Mesenteric fat pad (tissue), 1 donor: ENCODE data around the gene MTCL1. TPM values are rescaled to one million over a fixed set of nuclear protein-coding genes. Genes with fewer than 3 reads are reported as not detected.

Experiments
- DNase-seq: peaks from one replicate; pipeline ENCODE4 v3.0.0-alpha.2; 2020; ENCODE audit warnings: low spot score
- total RNA-seq: library from RNA; stranded (reverse); fragmentation: NEBNext Ultra II Directional; extraction: Animal tissue kit (Norgen Biotek cat#: 25700); gene quantifications from one replicate; pipeline ENCODE4 v1.2.1, GENCODE V29; 2021
- donor health status: DM: yes; HTN: yes; CAD: no.

The MTCL1 gene
- total RNA-seq, 1 donor from 2014 or later: 2.3 TPM

- no peak for DNase-seq
Measured at GRCh38 chr18:8766559-8767293, 61.4 kb downstream of the MTCL1 start.

GRCh38 chr18:8767340-8767739, 62.0 kb downstream of the MTCL1 start:
- DNase-seq: no peak

- no peak for DNase-seq
Measured at GRCh38 chr18:8769509-8770095, 64.2 kb downstream of the MTCL1 start.

- DNase-seq: no peak
Measured at GRCh38 chr18:8770657-8771056, 65.3 kb downstream of the MTCL1 start.

- DNase-seq: peak; percentile 81
Measured at GRCh38 chr18:8771930-8772329, 66.6 kb downstream of the MTCL1 start.

- no peak for DNase-seq
Measured at GRCh38 chr18:8773980-8774379, 68.6 kb downstream of the MTCL1 start.

- peak; percentile 76 for DNase-seq
Measured at GRCh38 chr18:8776013-8776943, 70.9 kb downstream of the MTCL1 start.

GRCh38 chr18:8777846-8778245, 72.5 kb downstream of the MTCL1 start:
- DNase-seq: no peak

- DNase-seq: no peak
Measured at GRCh38 chr18:8778386-8778785, 73.0 kb downstream of the MTCL1 start.

- no peak for DNase-seq
Measured at GRCh38 chr18:8778824-8779223, 73.5 kb downstream of the MTCL1 start.

GRCh38 chr18:8779251-8779650, 73.9 kb downstream of the MTCL1 start:
- peak; percentile 45 for DNase-seq

- DNase-seq: no peak
Measured at GRCh38 chr18:8780227-8780626, 74.9 kb downstream of the MTCL1 start.

GRCh38 chr18:8781671-8782070, 76.3 kb downstream of the MTCL1 start:
- DNase-seq: no peak

- no peak for DNase-seq
Measured at GRCh38 chr18:8783335-8783993, 78.1 kb downstream of the MTCL1 start.

GRCh38 chr18:8783994-8784530, 78.7 kb downstream of the MTCL1 start:
- DNase-seq: no peak

- DNase-seq: no peak
Measured at GRCh38 chr18:8785261-8785660, 79.9 kb downstream of the MTCL1 start.

- DNase-seq: no peak
Measured at GRCh38 chr18:8785855-8786482, 80.6 kb downstream of the MTCL1 start.

GRCh38 chr18:8786483-8787370, 81.4 kb downstream of the MTCL1 start:
- DNase-seq: no peak

GRCh38 chr18:8787371-8787670, 82.0 kb downstream of the MTCL1 start:
- DNase-seq: no peak

- DNase-seq: no peak
Measured at GRCh38 chr18:8787794-8788193, 82.4 kb downstream of the MTCL1 start.
